ENCODE data around the gene TTC21A. TPM values are rescaled to one million over a fixed set of nuclear protein-coding genes. Genes with fewer than 3 reads are reported as not detected.
A peak's percentile ranks its signal among the peaks of the same experiment; 100 is the strongest.

Gene TTC21A
- total and polyA plus RNA-seq, 2 of the 13 experiments (the other 11 are each of a cell fraction or from before 2014, with no cell fraction given) = 0.31 to 1.5 TPM

DNA sequence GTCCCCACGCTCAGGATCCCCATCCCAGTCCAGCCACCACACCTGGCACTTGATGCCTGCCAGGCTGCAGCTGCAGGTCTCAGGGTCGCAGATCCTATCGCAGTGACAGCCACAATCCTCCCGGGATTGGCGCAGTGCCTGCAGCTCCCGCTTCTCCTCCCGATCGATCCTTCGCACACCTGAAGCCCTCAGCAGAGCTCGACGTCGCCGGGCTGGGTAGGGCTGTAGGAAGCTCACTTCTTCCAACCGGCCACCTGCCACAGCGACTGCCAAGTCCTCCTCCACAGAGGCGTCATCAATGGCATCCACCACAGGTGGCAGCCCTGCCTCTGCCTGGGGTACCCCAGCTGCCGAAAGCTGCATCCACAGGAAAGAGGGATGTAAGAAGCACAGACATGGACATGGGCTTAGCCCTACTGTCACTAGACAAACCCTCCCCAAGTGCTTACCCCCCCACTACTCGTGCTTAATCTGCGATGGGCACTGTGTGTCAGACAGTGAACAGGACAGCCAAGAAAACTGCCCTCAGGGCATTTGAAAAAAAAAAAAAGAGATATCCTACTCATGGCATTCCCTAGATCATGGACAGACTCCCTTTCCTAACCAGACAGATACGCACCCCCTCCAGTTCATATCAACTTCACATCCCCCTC, 36.7 kb downstream of the TTC21A start (continued):
- TF ChIP-seq NFE2L2 (IDR thresholded peaks at IDR 0.05; ENCODE audit: low read length) = no peak
- TF ChIP-seq ZNF670 (CRISPR knock-in tag; IDR thresholded peaks at IDR 0.05; ENCODE audit: borderline replicate concordance) = no peak
- TF ChIP-seq POLR2AphosphoS2 (IDR thresholded peaks at IDR 0.05; ENCODE audit: low read depth, low read length) = peak; percentile 72; the same call in 1 of the 2 replicates
- TF ChIP-seq, protein P1, sequence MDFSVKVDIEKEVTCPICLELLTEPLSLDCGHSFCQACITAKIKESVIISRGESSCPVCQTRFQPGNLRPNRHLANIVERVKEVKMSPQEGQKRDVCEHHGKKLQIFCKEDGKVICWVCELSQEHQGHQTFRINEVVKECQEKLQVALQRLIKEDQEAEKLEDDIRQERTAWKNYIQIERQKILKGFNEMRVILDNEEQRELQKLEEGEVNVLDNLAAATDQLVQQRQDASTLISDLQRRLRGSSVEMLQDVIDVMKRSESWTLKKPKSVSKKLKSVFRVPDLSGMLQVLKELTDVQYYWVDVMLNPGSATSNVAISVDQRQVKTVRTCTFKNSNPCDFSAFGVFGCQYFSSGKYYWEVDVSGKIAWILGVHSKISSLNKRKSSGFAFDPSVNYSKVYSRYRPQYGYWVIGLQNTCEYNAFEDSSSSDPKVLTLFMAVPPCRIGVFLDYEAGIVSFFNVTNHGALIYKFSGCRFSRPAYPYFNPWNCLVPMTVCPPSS (IDR thresholded peaks at IDR 0.05) = no peak

DNA sequence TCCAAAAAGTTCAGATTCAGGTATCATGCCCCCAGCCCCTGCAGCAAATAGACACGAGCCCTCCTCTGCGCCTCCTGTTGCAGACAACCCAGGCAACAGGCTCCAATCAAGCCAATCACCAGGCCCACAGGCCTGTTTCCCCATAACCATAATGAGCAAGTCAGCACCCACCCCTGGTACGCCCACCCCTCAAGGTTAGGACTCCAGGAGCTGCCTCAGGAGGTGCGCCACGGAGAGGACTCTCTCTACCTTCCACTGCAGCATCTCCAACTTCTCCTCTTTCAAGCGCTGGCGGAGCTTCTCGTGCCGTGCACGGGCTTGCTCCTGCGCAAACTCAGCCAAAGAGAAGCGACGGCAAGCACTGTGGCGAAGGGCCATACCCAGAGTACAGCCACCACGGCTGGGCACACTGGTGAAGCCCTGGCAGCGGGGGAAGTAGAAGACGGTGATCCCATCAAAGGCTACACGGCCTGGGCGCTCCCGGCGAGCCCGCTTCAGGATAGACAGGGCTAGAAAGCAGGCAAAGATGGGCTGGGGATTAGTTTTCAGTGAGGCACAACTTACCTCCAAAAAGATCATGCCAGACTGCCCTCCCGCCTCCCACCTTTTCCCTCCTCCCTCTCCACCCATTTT, 37.4 kb downstream of the TTC21A start:
- H3K27me3 ChIP-seq (ENCODE audit: control insufficient read depth in 1 of 2, insufficient read depth in 2 of 2, low read length in 2 of 2) = no peaks in the 10 kb centered on the region
- ChIA-PET POLR2A (no interaction called here), CTCF (ENCODE audit: low intra/inter-chr PET ratio, low total read pairs) (no interaction called here)
- no peak overlapping the region for H3K9ac ChIP-seq (ENCODE audit: insufficient read depth, low read depth, low read length)
- TF ChIP-seq AGO2 (optimal IDR thresholded peaks at IDR 0.05; ENCODE audit: low read depth, low read length) = peak; percentile 71
- TF ChIP-seq, protein P2, sequence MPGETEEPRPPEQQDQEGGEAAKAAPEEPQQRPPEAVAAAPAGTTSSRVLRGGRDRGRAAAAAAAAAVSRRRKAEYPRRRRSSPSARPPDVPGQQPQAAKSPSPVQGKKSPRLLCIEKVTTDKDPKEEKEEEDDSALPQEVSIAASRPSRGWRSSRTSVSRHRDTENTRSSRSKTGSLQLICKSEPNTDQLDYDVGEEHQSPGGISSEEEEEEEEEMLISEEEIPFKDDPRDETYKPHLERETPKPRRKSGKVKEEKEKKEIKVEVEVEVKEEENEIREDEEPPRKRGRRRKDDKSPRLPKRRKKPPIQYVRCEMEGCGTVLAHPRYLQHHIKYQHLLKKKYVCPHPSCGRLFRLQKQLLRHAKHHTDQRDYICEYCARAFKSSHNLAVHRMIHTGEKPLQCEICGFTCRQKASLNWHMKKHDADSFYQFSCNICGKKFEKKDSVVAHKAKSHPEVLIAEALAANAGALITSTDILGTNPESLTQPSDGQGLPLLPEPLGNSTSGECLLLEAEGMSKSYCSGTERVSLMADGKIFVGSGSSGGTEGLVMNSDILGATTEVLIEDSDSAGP (CRISPR knock-in tag; IDR thresholded peaks at IDR 0.05; ENCODE audit: borderline replicate concordance) = no peak
- no peak for ATAC-seq
- intact Hi-C loops (cut with micrococcal nuclease; ENCODE audit: unreplicated experiment) (no loop called here), in situ Hi-C loops (cut with HindIII; ENCODE audit: extremely low pct_ligation_motif_present, low pct_unique_long_range_greater_than_20kb) (no loop called here)
- FAIRE-seq = no peak
- WGBS (ENCODE audit: low lambda C conversion rate) = 98% methylated on average over 23 of the region's 23 CpGs
- H2AFZ ChIP-seq (ENCODE audit: low read length) = no peak overlapping the region
- no peak overlapping the region for H3K4me3 ChIP-seq (replicated peaks in 1 of 3; ENCODE audit: insufficient read depth in 1 of 3, low read depth in 2 of 3, low read length in 3 of 3)
- H3K4me1 ChIP-seq (ENCODE audit: insufficient read depth, low read length) = peaks cover 36% of the 10 kb centered on the region
- BruUV-seq (replicated peaks) = no TSS peak
- peaks cover 28 to 54% of the 10 kb centered on the region in 2 experiments; a peak in 4 of 5 replicates for H3K36me3 ChIP-seq (replicated peaks in 1 of 2; ENCODE audit: control insufficient read depth in 1 of 2, insufficient read depth in 2 of 2, low read length in 2 of 2)
- peaks cover 39% of the 10 kb centered on the region for H4K20me1 ChIP-seq (ENCODE audit: insufficient read depth, low read length)
- H3K79me2 ChIP-seq (ENCODE audit: insufficient read depth, low read length) = peaks cover 27% of the 10 kb centered on the region
- H3K27ac ChIP-seq (ENCODE audit: extremely low read length, insufficient read depth, low read length) = no peak overlapping the region
- H3K4me2 ChIP-seq (ENCODE audit: low read depth, low read length) = no peak overlapping the region
- no peak for DNase-seq (ENCODE audit: low spot score)
- H3K9me3 ChIP-seq (ENCODE audit: low read length) = no peaks in the 10 kb centered on the region

Data from HepG2 (cell line).